Upper lobe of left lung (tissue), 6 donors: ENCODE data around the gene MIB1. TPM values are rescaled to one million over a fixed set of nuclear protein-coding genes. Genes with fewer than 3 reads are reported as not detected.

Experiments used
- ATAC-seq, 2 donors: fragments of 200-7000 bp; cut with Tn5 transposase; one replicate each; pipeline ENCODE4 v1.9.1; 2022; ENCODE audit warnings: mild to moderate bottlenecking in 2 of 2, moderate library complexity in 2 of 2; ENCODE audit not compliant: low FRiP score in 2 of 2
- DNase-seq, 2 donors: peaks; one replicate each; pipeline ENCODE4 v3.0.0-alpha.2; 2019 to 2020
- H3K27ac ChIP-seq, 4 donors: fragments of 200-600 bp; sonication (generic); one replicate each; pipeline ENCODE4 v1.5.1; 2016 to 2019
- H3K27me3 ChIP-seq, 4 donors: fragments of 200-600 bp; sonication (generic); one replicate each; pipeline ENCODE4 v1.5.1; 2017 to 2019
- H3K36me3 ChIP-seq, 4 donors: fragments of 200-600 bp; sonication (generic); one replicate each; pipeline ENCODE4 v1.5.1; 2016 to 2019
- H3K4me1 ChIP-seq, 4 donors: fragments of 200-600 bp; sonication (generic); one replicate each; pipeline ENCODE4 v1.5.1; 2018 to 2019
- H3K4me3 ChIP-seq, 4 donors: fragments of 200-600 bp; sonication (generic); one replicate each; pipeline ENCODE4 v1.5.1; 2017 to 2019; ENCODE audit warnings: mild to moderate bottlenecking in 2 of 4, moderate library complexity in 1 of 4
- H3K9me3 ChIP-seq, 4 donors: fragments of 200-600 bp; sonication (generic); one replicate each; pipeline ENCODE4 v1.5.1; 2018 to 2019
- CTCF ChIP-seq, 6 experiments: fragments of 450-650 bp in 4 of 6; fragments of 200-600 bp in 2 of 6; sonication (generic) in 2 of 6; IDR thresholded peaks; one replicate each; pipeline ENCODE4 v1.5.1; 2016 to 2019; ENCODE audit warnings: antibody characterized with exemption in 6 of 6
- EP300 ChIP-seq, 4 donors: sonication (generic); formaldehyde crosslinking; IDR thresholded peaks; one replicate each; pipeline ENCODE4 v1.5.1; 2017; ENCODE audit warnings: antibody characterized with exemption in 4 of 4, control low read depth in 2 of 4
- POLR2A ChIP-seq, 4 donors: fragments of 450-650 bp; IDR thresholded peaks; one replicate each; pipeline ENCODE4 v1.5.1; 2016 to 2017; ENCODE audit warnings: antibody characterized with exemption in 4 of 4, mild to moderate bottlenecking in 2 of 4
- POLR2AphosphoS5 ChIP-seq, 2 donors: sonication (generic); formaldehyde crosslinking; IDR thresholded peaks; one replicate each; pipeline ENCODE4 v1.5.1; 2017; ENCODE audit warnings: antibody characterized with exemption in 2 of 2
- WGBS, 2 donors: methylation state at CpG; one replicate each; pipeline ENCODE4 v1.1.5; 2017 to 2018; 5-methylcytosine and 5-hydroxymethylcytosine counted together
- total RNA-seq, 6 donors: library from RNA; depleted of rRNA in 4 of 6; stranded (reverse); fragments of >200 nt in 4 of 6; gene quantifications; one replicate each; pipeline versions ENCODE4 v1.1.0 to v1.2.1, GENCODE V29; 2016 to 2021
- donor health status: DM: no; HTN: no; CAD: no; lungs with moderate emphysema.
- donor health status: DM: no; HTN: yes; CAD: no; lungs with severe emphysema.

MIB1 gene
- total RNA-seq, 6 donors from 2014 or later: 12.9 to 35.2 (median 23.4) TPM

DNA sequence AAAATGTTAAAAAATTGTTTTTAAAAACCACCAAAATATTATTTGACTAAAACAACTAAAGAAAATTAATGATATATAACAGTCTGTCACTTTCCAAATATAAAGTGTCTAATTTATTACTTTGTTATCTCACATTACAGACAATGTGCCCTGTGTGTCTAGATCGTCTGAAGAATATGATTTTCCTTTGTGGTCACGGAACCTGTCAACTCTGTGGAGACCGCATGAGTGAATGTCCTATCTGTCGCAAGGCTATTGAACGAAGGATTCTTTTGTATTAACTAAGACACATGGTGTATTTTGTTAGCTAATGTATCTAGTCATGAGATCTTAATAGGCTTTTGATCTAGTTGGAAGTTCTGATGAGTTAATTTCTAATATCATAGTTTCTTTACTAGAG is 123.8 kb downstream of the MIB1 start:
- Histone ChIP-seq H3K27me3 (no peaks in the 10 kb centered on the region), H3K27ac (no peak overlapping the region), H3K4me1 (no peaks in the 10 kb centered on the region), H3K4me3 (no peak overlapping the region), H3K9me3 (no peaks in the 10 kb centered on the region), H3K36me3 (peaks cover 7 to 55% (median 18%) of the 10 kb centered on the region in 4 donors)
- WGBS, 2 donors: 94 to 95% methylated on average over 5 of the region's 5 CpGs
- TF ChIP-seq EP300 (IDR thresholded peaks at IDR 0.05): no peak
- no peak for TF ChIP-seq CTCF (IDR thresholded peaks at IDR 0.05)
- TF ChIP-seq POLR2A (IDR thresholded peaks at IDR 0.05): no peak
- no peak for TF ChIP-seq POLR2AphosphoS5 (IDR thresholded peaks at IDR 0.05)
- DNase-seq (no peak), ATAC-seq (no peak)

- DNase-seq (no peak), ATAC-seq (no peak)
- peaks cover 7 to 55% (median 17%) of the 10 kb centered on the region in 4 donors for H3K36me3 ChIP-seq
- TF ChIP-seq POLR2A (IDR thresholded peaks at IDR 0.05): no peak
- no peaks in the 10 kb centered on the region for H3K4me1 ChIP-seq
- H3K9me3 ChIP-seq: no peaks in the 10 kb centered on the region
- no peaks in the 10 kb centered on the region for H3K27me3 ChIP-seq
- no peak overlapping the region for H3K4me3 ChIP-seq
- no peak overlapping the region for H3K27ac ChIP-seq
- 61 to 76% methylated on average over 2 of the region's 2 CpGs for WGBS, 2 donors
These were observed 124.5 kb downstream of the MIB1 start for GRCh38 chr18:21865043-21865442.

DNA sequence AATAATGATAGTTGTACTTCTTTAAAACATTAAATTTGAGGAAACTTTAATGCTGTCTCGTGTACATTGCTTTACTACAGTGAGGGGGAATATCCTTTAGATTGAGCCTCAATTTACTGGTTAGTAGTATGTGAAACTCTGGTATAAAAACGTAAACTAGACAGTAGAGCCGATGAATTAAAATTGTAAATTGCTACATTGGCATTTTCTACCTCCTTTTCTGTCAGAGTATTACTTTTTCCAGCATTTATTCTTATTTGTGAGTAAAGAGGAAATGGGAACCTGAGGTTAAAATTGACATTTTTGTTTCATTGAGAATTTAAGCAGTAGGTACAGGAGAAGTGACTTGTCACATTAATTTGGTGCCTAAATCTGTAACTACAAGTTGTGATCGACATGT is 128.2 kb downstream of the MIB1 start:
- DNase-seq (no peak), ATAC-seq (no peak)
- 93 to 95% methylated on average over 4 of the region's 4 CpGs for WGBS, 2 donors
- TF ChIP-seq EP300 (IDR thresholded peaks at IDR 0.05): no peak
- no peak for TF ChIP-seq POLR2A (IDR thresholded peaks at IDR 0.05)
- no peak for TF ChIP-seq CTCF (IDR thresholded peaks at IDR 0.05)
- no peak overlapping the region for H3K4me3 ChIP-seq
- H3K27ac ChIP-seq: no peak overlapping the region
- no peaks in the 10 kb centered on the region for H3K27me3 ChIP-seq
- no peaks in the 10 kb centered on the region for H3K9me3 ChIP-seq
- H3K36me3 ChIP-seq: peaks cover 0 to 24% (median 3%) of the 10 kb centered on the region in 4 donors
- no peaks in the 10 kb centered on the region for H3K4me1 ChIP-seq

DNA sequence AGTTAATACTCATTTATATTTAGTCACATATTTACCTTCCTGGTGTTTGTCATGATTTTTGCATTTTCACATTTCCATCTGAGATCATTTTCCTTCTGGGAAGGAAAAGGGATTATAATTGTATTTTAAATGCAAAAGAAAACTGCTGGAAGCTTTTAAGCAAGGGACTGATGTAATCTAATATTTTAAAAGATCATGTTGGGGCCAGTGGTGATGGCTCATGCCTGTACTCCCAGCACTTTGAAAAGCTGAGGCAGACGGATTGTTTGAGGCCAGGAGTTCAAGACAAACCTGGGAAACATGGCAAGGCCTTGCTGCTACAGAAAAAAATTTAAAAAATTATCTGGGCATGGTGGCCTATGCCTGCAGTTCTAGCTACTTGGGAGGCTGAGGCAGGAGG is 149.0 kb downstream of the MIB1 start:
- ATAC-seq (no peak), DNase-seq (no peak)
- H3K36me3 ChIP-seq: no peaks in the 10 kb centered on the region
- no peak overlapping the region for H3K4me3 ChIP-seq
- TF ChIP-seq POLR2AphosphoS5 (IDR thresholded peaks at IDR 0.05): no peak
- no peak for TF ChIP-seq POLR2A (IDR thresholded peaks at IDR 0.05)
- no peak for TF ChIP-seq CTCF (IDR thresholded peaks at IDR 0.05)
- H3K27ac ChIP-seq: no peak overlapping the region
- no peaks in the 10 kb centered on the region for H3K4me1 ChIP-seq
- WGBS, 2 donors: 61 to 82% methylated on average over 1 of the region's 1 CpG
- no peaks in the 10 kb centered on the region for H3K27me3 ChIP-seq
- no peaks in the 10 kb centered on the region for H3K9me3 ChIP-seq

GRCh38 chr18:21894619-21895367 is 154.2 kb downstream of the MIB1 start:
- Histone ChIP-seq H3K27me3 (no peaks in the 10 kb centered on the region), H3K4me3 (no peak overlapping the region), H3K27ac (no peak overlapping the region), H3K4me1 (peaks cover 0 to 9% (median 4%) of the 10 kb centered on the region in 4 donors), H3K9me3 (no peaks in the 10 kb centered on the region), H3K36me3 (no peaks in the 10 kb centered on the region)
- peak in 1 of 2 donors; percentile 38 for ATAC-seq
- WGBS, 2 donors: 63 to 69% methylated on average over 5 of the region's 5 CpGs
- TF ChIP-seq POLR2A (IDR thresholded peaks at IDR 0.05) (no peak), EP300 (IDR thresholded peaks at IDR 0.05) (peak in 1 of 4 donors; percentile 5)
- peak in 1 of 2 donors; percentile 75 for DNase-seq
